HG03378 (cell line): ENCODE measurements around the gene MFSD6.

Source experiments
- ATAC-seq: cut with Tn5 transposase; IDR thresholded peaks from one replicate; pipeline ENCODE4 v1.9.1; 2021; ENCODE audit warnings: mild to moderate bottlenecking, moderate library complexity; ENCODE audit not compliant: unreplicated experiment

MFSD6 gene

DNA sequence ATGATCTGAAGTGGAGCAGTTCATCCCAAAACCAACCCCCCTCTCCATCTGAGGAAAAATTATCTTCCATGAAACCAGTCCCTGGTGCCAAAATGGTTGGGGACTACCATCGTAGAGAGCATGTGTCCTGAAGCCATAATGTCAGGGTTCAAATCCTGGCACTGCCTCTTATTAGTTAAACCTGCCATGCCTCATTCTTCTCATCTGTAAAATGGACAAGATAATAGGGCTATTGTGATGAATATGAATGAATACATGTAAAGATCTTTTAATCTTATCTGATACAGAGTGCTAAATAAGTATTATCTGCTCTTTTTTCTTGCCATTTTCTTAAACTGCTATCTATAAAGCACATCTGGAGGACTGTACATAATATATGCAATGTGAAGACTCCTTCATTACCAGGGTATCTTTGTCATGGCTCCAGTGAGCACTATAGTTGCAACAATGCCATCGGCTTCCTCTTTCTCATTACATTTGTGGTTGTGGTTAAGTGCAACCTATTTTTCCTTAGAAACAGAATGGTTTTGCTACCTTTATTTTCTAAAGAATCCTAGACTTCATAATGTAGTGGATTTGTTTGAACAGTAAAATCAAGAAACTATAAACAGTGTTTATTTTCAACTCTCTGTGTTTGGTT lies 27.0 kb downstream of the MFSD6 start:
- no peak for ATAC-seq

DNA sequence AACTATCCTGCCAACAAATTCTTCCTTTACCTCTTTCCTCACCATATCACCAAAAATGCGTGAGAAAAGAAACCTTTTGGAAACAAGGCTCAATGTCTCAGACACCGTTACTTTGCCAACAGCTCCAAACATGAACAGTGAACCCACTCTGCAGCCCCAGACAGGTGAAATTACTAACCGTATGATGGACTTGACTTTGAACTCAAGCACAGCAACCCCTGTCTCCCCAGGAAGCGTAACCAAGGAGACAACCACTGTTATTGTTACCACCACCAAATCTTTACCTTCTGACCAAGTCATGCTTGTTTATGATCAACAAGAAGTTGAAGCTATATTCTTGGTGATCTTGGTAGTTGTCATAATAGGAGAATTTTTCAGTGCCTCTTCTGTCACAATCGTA lies 28.4 kb downstream of the MFSD6 start:
- no peak for ATAC-seq

DNA sequence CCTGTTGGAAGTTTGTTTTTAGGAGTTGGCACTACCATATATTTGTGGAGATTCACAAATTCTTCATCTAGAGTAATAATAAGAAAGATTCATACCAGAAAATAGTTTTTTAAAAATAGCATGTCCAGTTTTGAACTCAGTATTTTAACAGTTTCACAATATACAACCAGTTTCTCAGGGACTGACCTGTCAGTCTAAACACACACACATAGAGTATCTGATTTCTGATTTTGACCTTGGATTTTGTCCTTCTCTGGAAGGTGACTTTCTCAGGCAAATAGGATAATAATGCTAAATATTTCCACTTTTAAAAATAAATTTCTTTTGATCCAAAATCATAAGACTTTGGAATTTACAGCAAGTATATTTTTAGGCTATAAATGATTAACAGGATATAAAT lies 32.0 kb downstream of the MFSD6 start:
- no peak for ATAC-seq

DNA sequence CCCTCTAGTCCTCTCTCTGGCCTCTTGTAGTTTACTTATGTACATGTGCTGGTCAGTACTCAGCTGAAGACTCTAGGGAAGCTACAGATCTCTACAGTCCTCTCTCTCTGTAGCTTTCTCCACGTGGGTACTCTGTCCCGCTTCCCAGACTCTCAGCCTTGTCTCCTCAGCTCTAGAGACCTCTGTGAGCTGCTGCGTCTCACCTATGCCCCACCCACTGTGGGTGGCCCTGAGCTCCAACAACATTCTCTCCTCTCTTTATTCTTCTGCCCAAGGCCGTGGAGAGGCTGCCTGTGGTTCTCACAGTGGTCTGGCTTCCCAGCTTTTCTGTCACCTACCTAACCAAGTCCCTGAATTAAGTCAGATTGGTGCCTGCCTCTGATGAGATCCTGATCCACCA lies 33.4 kb downstream of the MFSD6 start:
- ATAC-seq: no peak

DNA sequence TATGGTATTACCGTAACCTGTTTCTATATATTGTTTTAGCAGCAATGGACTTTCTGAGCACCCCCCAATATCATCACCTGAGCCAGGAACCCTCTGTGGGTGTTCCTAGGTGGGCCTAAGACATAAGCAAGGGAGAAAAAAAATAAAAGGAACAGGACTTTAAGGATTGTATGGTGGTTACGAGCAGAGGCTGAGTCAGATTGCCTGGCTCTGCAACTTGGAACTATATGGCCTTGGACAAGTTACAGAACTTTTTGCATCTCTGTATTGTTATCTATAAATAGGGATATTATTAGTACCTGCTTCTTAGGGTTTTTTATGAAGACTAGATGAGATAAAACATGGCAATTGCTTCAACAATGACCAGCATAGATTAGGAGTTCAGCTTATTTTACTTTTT lies 34.9 kb downstream of the MFSD6 start:
- ATAC-seq: no peak

DNA sequence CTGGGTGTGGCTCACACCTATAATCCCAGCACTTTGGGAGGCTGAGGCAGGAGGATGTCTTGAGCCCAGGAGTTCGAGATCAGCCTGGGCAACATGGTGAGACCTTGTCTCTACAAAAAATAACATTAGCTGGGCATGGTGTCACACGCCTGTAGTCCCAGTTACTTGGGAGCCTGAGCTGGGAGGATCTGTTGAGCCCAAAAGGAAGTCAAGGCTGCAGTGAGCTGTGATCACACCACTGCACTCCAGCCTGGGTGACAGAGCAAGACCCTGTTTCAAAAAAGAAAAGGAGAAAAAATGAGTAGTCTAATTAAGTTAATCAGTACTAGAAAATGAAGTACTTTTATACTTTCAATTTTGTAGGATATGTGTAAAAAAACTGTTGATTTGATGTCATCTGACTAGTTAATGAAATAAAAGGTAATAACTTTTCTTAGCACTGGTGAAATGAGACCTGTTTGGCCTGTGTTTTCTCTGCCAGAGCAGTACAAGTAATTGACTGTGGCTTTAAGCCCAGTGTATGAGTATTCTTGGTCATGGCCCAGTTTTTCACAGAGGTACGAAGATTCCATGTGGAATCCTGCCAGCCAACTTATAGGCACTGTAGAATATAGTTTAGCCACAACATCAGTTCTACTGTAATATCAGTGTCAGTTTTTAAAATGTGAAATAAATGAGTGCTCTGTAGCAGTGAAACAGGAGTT lies 35.8 kb downstream of the MFSD6 start:
- no peak for ATAC-seq

DNA sequence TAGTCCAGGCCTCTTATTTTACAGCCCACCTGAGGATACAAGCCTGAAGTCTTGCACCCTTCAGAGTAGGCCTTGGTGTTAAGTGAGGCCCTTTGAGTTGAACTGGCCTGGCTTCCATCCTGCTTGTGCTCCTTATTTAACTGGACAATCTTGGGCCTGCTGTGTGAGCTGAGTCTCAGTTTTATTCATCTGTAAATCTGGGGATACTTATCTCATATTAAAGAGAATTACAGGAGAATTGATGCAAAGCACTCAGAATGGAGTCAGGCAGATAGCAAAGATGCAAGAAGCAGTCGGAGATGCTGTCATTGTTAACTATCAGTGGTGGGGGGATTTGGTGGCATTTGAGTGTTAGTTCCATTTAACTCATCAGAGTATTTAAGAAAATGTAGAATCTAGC lies 36.8 kb downstream of the MFSD6 start:
- no peak for ATAC-seq

DNA sequence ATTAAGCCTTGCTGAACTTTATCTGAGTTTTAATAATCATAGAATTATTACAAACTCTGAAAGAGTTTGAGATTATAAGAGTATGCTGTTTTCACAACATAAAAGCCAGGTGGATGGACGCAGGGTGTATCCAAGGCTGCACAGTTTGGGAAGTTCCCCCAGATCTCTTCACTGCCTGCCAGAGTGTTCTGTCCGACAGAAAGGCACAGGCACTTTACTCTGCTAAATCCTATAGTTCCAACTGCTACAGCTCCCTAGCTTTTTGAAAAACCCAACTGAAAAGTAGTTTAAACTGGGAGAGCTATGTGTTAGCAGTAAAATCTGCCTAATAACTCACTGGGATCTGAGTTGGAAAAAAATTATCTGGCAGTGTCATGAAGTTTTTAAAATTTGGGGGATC lies 38.0 kb downstream of the MFSD6 start:
- ATAC-seq: no peak

DNA sequence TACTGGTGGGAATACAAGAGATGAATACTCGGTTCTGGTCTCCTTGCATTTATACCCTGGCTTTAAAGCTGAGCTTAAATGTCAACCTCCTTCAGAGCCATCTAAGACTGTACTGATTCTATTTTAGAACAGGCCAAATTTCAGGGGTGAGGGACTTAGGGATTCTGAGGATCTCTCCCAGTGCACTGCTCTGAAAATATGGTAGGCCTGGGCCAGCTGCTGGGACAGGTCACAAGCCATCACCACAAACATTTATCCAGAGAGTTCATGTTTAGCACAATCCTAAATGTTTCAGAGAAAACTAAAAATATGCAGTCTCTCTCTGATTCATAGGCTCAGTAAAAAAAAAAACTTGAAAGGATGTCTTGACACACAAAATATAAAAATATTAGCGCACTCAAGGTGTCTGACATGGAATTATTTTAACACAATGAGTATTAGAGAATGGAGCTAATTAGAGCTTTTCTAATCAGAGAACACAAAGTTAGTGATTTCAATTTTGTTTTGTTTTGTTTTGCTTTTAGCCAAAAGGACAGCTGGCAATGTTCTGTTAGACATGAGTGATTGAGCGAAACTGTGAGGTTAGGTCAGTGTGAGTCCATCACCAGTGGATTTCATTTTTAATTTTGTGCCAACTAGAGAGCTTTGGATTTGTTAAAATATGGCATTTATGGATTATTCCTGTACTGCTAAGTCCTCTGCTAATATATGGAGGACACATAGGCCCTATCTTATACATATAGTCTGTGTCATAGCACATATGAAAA lies 38.8 kb downstream of the MFSD6 start:
- no peak for ATAC-seq

DNA sequence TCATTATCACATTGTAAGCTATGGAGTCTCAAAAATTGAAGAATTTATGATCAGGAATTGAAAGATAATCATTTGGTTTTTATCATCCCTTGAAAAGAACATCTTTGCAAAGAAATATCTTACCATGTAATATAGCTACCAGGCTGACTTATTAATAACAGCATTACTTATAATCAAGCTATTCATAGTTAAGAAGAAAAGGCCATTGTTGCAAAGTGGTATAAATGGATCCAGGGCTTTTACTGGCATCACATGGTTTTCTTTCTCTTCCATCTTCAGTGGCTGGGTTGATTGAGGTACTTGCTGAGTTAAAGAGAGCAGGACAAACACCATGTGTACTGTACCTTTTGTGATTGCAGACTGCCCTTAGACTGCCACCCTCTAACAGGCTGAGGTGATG lies 39.6 kb downstream of the MFSD6 start:
- ATAC-seq: no peak

DNA sequence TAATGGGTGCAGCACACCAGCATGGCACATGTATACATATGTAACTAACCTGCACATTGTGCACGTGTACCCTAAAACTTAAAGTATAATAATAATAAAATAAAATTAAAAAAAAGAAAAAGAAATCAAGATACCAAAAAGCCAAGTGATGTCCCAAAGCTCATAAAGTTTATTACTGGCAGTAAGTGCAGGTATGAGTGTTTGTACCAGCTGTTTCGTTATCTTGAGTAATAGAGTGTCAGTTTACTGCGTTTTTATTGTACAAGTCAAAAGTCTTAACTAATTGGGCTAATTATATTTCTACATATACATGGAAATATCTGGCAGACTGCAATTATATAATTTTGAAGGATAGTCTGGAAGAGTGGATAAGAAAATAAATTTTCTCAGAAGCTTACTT lies 41.8 kb downstream of the MFSD6 start:
- no peak for ATAC-seq

DNA sequence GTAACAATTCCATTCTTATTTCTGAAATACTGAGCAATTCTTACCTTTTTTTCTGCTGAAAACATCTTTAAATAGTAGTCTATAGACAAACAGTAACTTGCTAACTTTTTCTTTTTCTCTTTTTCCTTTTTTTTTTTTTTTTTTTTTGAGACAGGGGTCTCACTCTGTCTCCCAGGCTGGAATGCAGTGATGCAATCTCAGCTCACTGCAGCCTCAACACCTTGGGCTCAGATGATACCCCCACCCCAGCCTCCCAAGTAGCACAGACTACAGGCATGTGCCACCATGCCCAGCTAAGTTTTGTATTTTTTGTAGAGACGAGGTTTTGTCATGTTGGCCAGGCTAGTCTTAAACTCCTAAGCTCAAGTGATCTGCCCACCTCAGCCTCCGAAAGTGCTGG lies 42.2 kb downstream of the MFSD6 start:
- no peak for ATAC-seq

DNA sequence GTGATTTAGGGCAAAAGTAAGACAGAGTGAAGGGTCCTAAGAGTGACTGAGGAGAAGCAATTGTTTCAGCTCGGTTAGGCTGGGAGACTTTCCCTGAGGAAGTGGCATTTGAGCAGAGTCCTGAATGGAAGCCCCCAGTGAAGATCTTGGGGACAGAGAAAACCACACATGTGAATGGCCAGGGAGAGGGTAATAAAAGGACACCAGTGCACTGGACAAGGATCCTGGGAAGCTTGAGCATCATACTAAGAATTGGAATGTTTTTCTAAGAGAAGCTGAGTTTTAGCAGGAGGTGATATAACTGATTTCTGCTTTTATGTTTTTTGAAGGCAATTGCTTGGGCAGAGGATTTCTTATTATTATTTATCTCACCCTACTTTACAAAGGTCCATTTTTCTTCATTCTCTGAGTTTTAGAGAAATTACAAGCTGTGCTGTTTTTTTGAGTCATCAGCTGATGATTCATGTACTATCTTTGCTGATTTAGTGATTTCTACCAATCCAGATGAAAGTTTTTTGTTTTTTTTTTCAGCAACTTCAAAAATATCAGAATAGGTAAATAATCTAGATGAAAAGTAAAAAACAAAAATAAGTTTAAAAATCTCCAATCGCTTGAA lies 43.5 kb downstream of the MFSD6 start:
- no peak for ATAC-seq

DNA sequence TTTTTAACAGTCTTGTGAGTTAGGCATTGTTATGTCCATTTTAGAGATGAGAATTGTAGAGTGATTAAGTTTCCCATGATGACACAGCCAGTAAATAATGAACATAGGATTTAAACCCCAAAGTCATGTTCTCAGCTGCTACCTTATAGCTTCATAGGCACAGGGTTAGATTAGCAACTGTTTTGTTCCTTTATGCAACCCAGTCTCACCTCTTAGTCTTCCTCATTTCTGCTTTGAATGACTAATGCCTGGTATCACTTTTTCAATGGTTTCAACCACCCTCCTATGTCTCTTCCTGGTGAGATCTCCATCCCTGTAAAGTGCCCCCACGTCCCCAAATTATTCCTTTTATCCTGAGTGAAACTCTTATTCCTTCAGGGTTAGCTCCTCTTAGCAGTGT lies 44.3 kb downstream of the MFSD6 start:
- peak; percentile 58 for ATAC-seq

DNA sequence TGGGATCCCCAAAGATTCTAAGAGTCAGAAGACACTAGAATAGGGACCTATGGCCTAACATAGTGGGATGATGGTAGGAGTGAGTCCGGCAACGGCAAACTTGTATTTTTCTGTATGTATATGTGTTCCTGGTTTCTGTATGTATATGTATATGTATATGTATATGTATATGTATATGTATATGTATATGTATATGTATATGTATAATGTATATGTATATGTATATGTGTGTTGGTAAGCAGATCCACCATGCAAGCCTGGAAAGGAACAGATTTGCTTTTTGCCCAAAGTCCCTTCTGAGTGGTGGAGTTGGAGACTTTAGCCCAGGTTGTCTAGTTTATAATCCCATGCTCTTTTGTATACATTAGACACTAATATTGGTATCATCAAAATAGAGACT lies 46.6 kb downstream of the MFSD6 start:
- ATAC-seq: no peak

DNA sequence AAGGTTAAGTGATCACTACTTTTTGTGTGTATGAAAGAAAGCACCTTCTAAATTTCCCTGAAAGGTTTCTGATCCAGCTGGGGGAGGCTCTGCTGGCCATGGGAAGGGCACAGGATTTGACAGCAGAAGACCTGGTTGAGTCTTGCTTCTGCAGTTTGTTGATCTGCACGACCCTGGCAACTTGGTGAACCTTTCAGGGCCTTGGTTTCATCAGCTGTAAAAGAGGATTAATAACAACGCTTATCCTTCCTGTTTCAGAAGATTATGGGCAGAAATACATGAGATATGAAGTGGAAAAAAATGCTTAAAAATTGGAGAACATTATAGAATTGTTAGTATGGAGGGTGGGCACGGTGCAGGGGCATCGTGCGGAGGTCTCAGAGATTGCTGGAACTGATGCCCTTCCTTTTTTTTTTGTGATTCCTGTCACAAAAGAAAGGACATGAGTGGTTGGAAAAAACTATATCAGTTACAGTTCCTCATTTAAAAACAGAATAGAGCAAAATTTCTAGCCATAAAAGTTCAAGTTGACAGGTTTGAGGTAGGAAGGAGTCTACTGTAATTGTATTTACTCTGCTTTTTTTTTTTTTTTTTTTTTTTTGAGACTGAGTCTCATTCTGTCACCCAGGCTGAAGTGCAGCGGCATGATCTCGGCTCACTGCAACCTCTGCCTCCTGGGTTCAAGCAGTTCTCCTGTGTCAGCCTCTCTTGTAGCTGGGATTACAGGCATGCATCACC lies 47.4 kb downstream of the MFSD6 start:
- ATAC-seq: no peak

DNA sequence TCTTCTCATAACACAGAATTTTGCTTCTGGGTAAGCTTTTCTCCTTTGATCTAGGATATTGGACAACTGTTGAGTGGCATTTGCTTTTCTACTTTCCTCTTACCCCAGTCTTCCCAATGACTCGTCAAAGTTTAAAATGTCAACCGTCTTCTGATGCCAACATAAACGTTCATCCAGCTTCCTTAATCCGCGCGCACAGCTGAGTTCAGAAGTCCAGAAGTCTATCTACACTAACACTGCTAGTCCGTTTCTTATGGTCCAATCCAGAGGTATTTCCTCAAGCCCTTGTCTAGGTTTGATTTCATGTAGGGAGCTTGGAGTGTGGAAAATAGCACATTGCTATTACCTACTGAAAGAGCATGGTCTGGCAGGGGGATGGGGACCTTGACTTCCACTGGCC lies 48.7 kb downstream of the MFSD6 start:
- no peak for ATAC-seq

DNA sequence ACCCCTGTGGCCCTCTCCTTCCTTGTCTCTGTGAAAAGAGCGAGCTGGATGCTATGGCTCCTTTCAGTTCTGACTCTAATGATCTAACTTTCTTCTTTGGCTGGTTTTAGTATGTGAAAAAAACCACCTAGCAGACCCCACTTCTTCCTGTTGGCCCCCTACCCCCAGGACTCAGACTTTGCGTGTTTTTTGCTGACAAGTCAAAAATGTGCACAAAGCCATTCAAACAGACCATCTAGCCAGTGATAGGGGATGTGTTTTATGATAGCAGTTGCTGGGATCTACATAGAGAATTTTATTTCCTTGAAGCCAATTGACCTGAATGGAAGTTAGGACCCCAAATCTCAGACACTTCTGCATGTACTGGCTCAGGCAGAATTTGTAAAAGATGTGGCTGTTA lies 49.1 kb downstream of the MFSD6 start:
- no peak for ATAC-seq

DNA sequence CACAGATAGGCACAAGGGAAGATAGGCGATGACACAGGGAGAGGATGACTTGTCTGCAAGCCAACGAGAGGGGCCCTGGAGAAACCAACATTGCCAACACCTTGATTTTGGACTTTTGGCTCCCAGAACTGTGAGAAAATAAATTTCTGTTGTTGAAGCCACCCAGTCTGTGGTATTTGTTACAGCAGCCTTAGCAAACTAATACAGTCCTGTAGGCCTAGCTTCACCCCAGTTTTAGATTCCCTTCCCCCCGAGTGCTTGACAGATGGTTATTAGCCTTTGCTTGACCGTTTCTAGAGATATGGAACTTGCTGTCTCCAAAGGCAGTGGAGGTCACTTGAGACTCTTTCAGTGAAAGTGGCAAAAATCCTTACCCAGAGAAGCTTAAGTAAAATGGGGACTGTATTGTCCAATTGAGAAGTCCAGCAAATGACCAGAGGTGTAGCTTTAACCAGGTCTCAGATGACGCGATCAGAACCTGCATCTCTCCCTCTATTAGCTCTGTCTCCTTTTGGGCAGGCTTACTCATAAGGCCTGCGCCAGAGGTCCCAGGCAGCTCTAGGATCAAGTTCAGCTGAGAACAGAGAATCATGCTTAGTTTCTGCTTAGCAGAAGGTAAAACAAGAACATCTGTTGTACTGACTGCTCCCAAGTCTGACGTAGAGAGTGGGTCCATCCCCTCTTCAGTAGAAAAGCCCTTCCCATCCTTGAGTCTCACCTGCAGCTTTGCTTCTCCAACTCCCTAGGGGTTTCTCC lies 50.4 kb downstream of the MFSD6 start:
- no peak for ATAC-seq

DNA sequence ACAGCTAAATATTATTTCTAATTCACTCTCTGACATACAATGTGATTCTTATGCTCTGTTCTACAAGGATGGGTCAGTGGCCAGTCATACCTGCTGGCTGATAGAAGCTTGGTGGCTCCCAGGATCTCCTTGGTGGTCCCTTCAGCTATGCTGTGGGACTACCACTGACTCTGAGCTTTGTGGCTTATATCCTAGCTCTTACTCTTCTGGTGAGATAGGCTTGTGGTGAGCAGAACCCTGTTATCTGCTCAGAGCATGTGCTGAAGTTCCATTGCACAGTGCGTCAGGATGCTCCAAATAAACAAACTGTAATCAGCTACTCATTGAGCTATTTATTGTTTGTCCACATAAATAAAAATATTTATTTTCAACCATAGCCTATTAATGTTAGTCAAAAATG lies 51.7 kb downstream of the MFSD6 start:
- ATAC-seq: no peak
